ENCODE data around the gene MYBPH. TPM values are rescaled to one million over a fixed set of nuclear protein-coding genes. Genes with fewer than 3 reads are reported as not detected.

Gene MYBPH
- total and polyA plus RNA-seq, 10 of the 15 experiments (the other 5 are each of a cell fraction or from before 2014, with no cell fraction given) = 0.06 to 0.10 TPM; not detected in 8

DNA sequence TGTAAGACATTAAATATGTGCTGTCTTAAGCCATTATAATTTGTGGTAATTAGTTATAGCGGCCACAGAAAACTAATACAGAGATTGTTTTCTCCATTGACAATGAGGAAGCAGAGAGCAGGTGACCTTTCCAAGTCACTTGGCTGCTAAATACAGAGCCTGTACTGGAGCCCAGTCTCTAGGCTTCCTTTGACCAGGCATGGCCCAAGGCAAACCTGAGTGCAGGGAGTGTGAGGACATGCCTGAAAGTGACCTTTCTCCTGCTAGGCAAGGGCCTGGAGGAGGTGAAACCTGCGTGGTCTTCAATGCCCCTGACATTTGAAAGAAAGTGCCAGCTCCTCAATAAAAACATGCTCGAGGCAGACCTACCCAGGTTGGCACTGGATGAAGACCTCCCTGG is 23.4 kb upstream of the MYBPH start:
- ChIA-PET POLR2A (no interaction called here), RAD21 (ENCODE audit: unreplicated experiment) (no interaction called here)

More for the DNA sequence above, 23.4 kb upstream of the MYBPH start:
- 29% methylated on average over 3 of the region's 3 CpGs for WGBS (ENCODE audit: insufficient coverage, insufficient replicate concordance, low lambda C conversion rate, missing lambda C conversion rate)
- no peaks in the 10 kb centered on the region for H3K36me3 ChIP-seq (ENCODE audit: control insufficient read depth in 2 of 2, insufficient read depth in 2 of 2, low read length in 1 of 2)
- H3K79me2 ChIP-seq (ENCODE audit: control insufficient read depth, insufficient read depth, low read length) = no peaks in the 10 kb centered on the region
- TF ChIP-seq, protein P1, sequence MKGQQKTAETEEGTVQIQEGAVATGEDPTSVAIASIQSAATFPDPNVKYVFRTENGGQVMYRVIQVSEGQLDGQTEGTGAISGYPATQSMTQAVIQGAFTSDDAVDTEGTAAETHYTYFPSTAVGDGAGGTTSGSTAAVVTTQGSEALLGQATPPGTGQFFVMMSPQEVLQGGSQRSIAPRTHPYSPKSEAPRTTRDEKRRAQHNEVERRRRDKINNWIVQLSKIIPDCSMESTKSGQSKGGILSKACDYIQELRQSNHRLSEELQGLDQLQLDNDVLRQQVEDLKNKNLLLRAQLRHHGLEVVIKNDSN (IDR thresholded peaks at IDR 0.05; ENCODE audit: borderline replicate concordance, extremely low read length, insufficient read depth, low read depth, low read length) = no peak
- TF ChIP-seq NR2F1 (conservative IDR thresholded peaks at IDR 0.05) = no peak
- no peak for TF ChIP-seq RAD21 (IDR thresholded peaks at IDR 0.05; ENCODE audit: insufficient read depth, low read depth, low read length)
- TF ChIP-seq SUZ12 (IDR thresholded peaks at IDR 0.05; ENCODE audit: unreplicated experiment) = no peak
- no peak for TF ChIP-seq SMAD1 (IDR thresholded peaks at IDR 0.05; ENCODE audit: low read depth, partially characterized antibody)
- TF ChIP-seq JUND (IDR thresholded peaks at IDR 0.05; ENCODE audit: low read depth, low read length) = no peak
- TF ChIP-seq, protein P2, sequence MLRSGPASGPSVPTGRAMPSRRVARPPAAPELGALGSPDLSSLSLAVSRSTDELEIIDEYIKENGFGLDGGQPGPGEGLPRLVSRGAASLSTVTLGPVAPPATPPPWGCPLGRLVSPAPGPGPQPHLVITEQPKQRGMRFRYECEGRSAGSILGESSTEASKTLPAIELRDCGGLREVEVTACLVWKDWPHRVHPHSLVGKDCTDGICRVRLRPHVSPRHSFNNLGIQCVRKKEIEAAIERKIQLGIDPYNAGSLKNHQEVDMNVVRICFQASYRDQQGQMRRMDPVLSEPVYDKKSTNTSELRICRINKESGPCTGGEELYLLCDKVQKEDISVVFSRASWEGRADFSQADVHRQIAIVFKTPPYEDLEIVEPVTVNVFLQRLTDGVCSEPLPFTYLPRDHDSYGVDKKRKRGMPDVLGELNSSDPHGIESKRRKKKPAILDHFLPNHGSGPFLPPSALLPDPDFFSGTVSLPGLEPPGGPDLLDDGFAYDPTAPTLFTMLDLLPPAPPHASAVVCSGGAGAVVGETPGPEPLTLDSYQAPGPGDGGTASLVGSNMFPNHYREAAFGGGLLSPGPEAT (IDR thresholded peaks at IDR 0.05; ENCODE audit: low read depth) = no peak
- TF ChIP-seq, protein P3, sequence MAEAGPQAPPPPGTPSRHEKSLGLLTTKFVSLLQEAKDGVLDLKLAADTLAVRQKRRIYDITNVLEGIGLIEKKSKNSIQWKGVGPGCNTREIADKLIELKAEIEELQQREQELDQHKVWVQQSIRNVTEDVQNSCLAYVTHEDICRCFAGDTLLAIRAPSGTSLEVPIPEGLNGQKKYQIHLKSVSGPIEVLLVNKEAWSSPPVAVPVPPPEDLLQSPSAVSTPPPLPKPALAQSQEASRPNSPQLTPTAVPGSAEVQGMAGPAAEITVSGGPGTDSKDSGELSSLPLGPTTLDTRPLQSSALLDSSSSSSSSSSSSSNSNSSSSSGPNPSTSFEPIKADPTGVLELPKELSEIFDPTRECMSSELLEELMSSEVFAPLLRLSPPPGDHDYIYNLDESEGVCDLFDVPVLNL (IDR thresholded peaks at IDR 0.05; ENCODE audit: low read depth, low read length) = no peak
- no peak for TF ChIP-seq ZNF207 (IDR thresholded peaks at IDR 0.05; ENCODE audit: borderline replicate concordance)
- TF ChIP-seq TAF1 (IDR thresholded peaks at IDR 0.05; ENCODE audit: borderline replicate concordance, low read depth, low read length) = no peak
- TF ChIP-seq EGR1 (IDR thresholded peaks at IDR 0.05; ENCODE audit: borderline replicate concordance in 1 of 2, low read depth in 2 of 2, low read length in 2 of 2) = no peak
- no peak for TF ChIP-seq SMC3 (IDR thresholded peaks at IDR 0.05; ENCODE audit: borderline replicate concordance, low read length)
- DNase-seq (ENCODE audit: low read depth, low spot score) (no peak), ATAC-seq (no peak), FAIRE-seq (no peak)
- no peak overlapping the region for H3K9ac ChIP-seq (ENCODE audit: control insufficient read depth, insufficient read depth, low read length)
- BruUV-seq (replicated peaks) = no TSS peak
- intact Hi-C loops (cut with micrococcal nuclease; ENCODE audit: unreplicated experiment) (no loop called here), in situ Hi-C loops (cut with MboI) (no loop called here)
- H4K20me1 ChIP-seq (ENCODE audit: control insufficient read depth, insufficient read depth) = no peaks in the 10 kb centered on the region; the same call in 1 of the 2 replicates
- H3K4me3 ChIP-seq = no peak overlapping the region
- no peaks in the 10 kb centered on the region for H3K4me1 ChIP-seq (ENCODE audit: control insufficient read depth, insufficient read depth, low read length)
- no peaks in the 10 kb centered on the region for H3K9me3 ChIP-seq (replicated peaks; ENCODE audit: control insufficient read depth, insufficient read depth, low read length)
- no peak overlapping the region for H2AFZ ChIP-seq (ENCODE audit: control insufficient read depth, low read depth, low read length)
- H3K27me3 ChIP-seq (replicated peaks in 1 of 2; ENCODE audit: control insufficient read depth in 2 of 2, insufficient read depth in 2 of 2, low read length in 1 of 2) = peaks cover 0 to 5% of the 10 kb centered on the region in 2 experiments; a peak in 2 of 4 replicates
- no peak overlapping the region for H3K27ac ChIP-seq (ENCODE audit: control insufficient read depth, insufficient read depth)
- ChIA-PET SMC1A (ENCODE audit: uncharacterized antibody, unreplicated experiment) (interaction anchor here (1.1 kb wide), 1 partner anchor 19 kb away, joined by 3 read pairs; no protein-coding TSS in a partner anchor), CTCF (interaction anchor here (1.0 to 1.9 kb wide), 3 partner anchors 17 to 205 kb away, joined by 3 to 13 read pairs (median 4); no protein-coding TSS in a partner anchor)
- H3K4me2 ChIP-seq (ENCODE audit: control insufficient read depth, insufficient read depth) = no peak overlapping the region
